HT-29 (cell line): ENCODE measurements around the gene KCTD11. TPM values are rescaled to one million over a fixed set of nuclear protein-coding genes. Genes with fewer than 3 reads are reported as not detected.

ENCODE experiments used
- DNase-seq: peaks from one replicate; pipeline ENCODE4 v3.0.0-alpha.2; 2015; ENCODE audit warnings: low spot score
- small RNA-seq: library from RNA; depleted of rRNA; stranded (forward); fragments of <200 nt; gene quantifications from one replicate; pipeline ENCODE3, GENCODE V24; 2014
- total RNA-seq: library from RNA; depleted of rRNA; stranded (reverse); fragments of >200 nt; shearing (Covaris generic); gene quantifications from 2 replicates; pipeline ENCODE4 v1.2.3, GENCODE V29; 2014; rRNA removed

The KCTD11 gene
- total RNA-seq, 1 experiment from 2014 or later, result 5.0 TPM

DNA sequence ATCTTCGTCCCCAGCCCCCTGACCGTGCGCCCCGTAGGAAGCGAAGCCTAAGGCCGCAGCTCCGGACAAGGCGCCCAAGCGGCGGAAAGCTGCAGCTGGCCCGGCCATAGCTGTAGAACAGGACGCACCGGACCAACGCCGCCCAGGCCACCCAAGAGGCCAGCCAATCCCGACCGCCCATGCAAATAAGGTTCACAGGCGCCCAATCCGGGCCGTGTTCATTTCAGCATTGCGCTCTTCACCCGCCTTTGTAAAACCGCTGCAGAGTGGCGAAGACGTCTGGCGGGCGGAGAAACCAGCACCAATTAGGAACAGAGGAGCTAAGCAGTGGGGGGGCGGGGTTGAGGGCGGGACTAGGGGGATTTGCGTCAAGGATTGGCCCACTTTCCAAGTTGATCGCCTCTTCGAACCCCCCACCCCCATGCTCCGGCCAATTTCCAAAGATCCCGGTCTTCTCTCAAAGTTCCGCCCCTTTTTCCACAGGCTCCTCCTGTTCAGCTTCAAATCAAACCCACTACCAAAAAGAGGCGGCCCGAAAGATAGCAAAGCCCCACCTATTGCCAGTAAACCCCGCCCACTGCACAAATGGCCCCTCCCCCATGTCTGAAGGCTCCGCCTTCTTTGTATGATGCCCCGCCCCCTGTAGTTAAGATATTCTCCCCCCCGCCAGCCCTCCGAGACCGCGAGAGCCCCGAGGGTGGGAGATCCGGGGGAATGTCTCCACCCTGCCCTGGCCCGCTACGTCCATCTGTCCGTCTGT, 52.2 kb downstream of the KCTD11 start, which contains the start of gene TMEM256:
Gene TMEM256, minus strand, starts transcription at position 121 of the 760 bp plus-strand sequence. Its CDS starts 13 bp downstream, at position 108.
- peak; percentile 95 for DNase-seq

Small RNA genes within 50 kb of the gene (small RNA-seq; reads per million reads assigned to genes)
- gene AC026954.2, result not detected

Other genes with a start within 250 kb of the KCTD11 start
- not detected in 2 replicates for gene ASGR2, start 237.3 kb upstream of the KCTD11 start, total RNA-seq
- gene ASGR1, start 172.8 kb upstream of the KCTD11 start, total RNA-seq, result 0.52 TPM in 1 of 2 replicates, not detected in the other
- gene DLG4, start 132.3 kb upstream of the KCTD11 start, total RNA-seq, result 0.26 and 1.6 TPM in 2 replicates
- 469 and 546 TPM in 2 replicates for gene ACADVL, start 132.2 kb upstream of the KCTD11 start, total RNA-seq
- 42.6 and 48.6 TPM in 2 replicates for gene DVL2, start 117.6 kb upstream of the KCTD11 start, total RNA-seq
- gene PHF23, start 112.7 kb upstream of the KCTD11 start, total RNA-seq, result 29.3 and 31.7 TPM in 2 replicates
- gene GABARAP, start 109.7 kb upstream of the KCTD11 start, total RNA-seq, result 72.3 and 84.0 TPM in 2 replicates
- 32.8 and 51.4 TPM in 2 replicates for gene CTDNEP1, start 100.4 kb upstream of the KCTD11 start, total RNA-seq
- 46.5 and 46.7 TPM in 2 replicates for gene ELP5, start 99.9 kb upstream of the KCTD11 start, total RNA-seq
- 383 and 429 TPM in 2 replicates for gene CLDN7, start 89.7 kb upstream of the KCTD11 start, total RNA-seq
- gene SLC2A4, start 70.4 kb upstream of the KCTD11 start, total RNA-seq, result 0.26 and 0.38 TPM in 2 replicates
- 16.3 and 19.4 TPM in 2 replicates for gene YBX2, start 57.5 kb upstream of the KCTD11 start, total RNA-seq
- 915 and 962 TPM in 2 replicates for gene EIF5A, start 44.5 kb upstream of the KCTD11 start, total RNA-seq
- 45.7 and 49.0 TPM in 2 replicates for gene GPS2, start 36.8 kb upstream of the KCTD11 start, total RNA-seq
- 18.0 and 21.1 TPM in 2 replicates for gene NEURL4, start 22.8 kb upstream of the KCTD11 start, total RNA-seq
- gene ACAP1, start 15.6 kb upstream of the KCTD11 start, total RNA-seq, result 0.08 TPM in 1 of 2 replicates, not detected in the other
- gene TMEM95, start 3.0 kb downstream of the KCTD11 start, total RNA-seq, result not detected in 2 replicates
- gene TNK1, start 28.9 kb downstream of the KCTD11 start, total RNA-seq, result 4.8 and 9.4 TPM in 2 replicates
- gene PLSCR3, start 42.4 kb downstream of the KCTD11 start, total RNA-seq, result 28.5 and 32.4 TPM in 2 replicates
- 84.6 and 111 TPM in 2 replicates for gene TMEM256, start 51.9 kb downstream of the KCTD11 start, total RNA-seq
- gene NLGN2, start 55.7 kb downstream of the KCTD11 start, total RNA-seq, result 2.2 and 2.7 TPM in 2 replicates
- not detected in 2 replicates for gene SPEM1, start 68.2 kb downstream of the KCTD11 start, total RNA-seq
- not detected in 2 replicates for gene SPEM2, start 73.5 kb downstream of the KCTD11 start, total RNA-seq
- not detected in 2 replicates for gene SPEM3, start 76.7 kb downstream of the KCTD11 start, total RNA-seq
- 11.7 and 19.4 TPM in 2 replicates for gene TMEM102, start 83.3 kb downstream of the KCTD11 start, total RNA-seq
- 0.46 and 0.52 TPM in 2 replicates for gene FGF11, start 87.3 kb downstream of the KCTD11 start, total RNA-seq
- gene CHRNB1, start 92.9 kb downstream of the KCTD11 start, total RNA-seq, result 0.83 and 1.6 TPM in 2 replicates
- 8.4 and 10.0 TPM in 2 replicates for gene ZBTB4, start 127.5 kb downstream of the KCTD11 start, total RNA-seq
- gene SLC35G6, start 129.3 kb downstream of the KCTD11 start, total RNA-seq, result 0.28 TPM in 1 of 2 replicates, not detected in the other
- 26.0 and 58.6 TPM in 2 replicates for gene POLR2A, start 132.2 kb downstream of the KCTD11 start, total RNA-seq
- not detected in 2 replicates for gene TNFSF12, start 196.9 kb downstream of the KCTD11 start, total RNA-seq
- gene TNFSF13, start 206.6 kb downstream of the KCTD11 start, total RNA-seq, result 15.6 and 19.1 TPM in 2 replicates
- gene SENP3, start 209.8 kb downstream of the KCTD11 start, total RNA-seq, result 73.2 and 74.3 TPM in 2 replicates
- 4.0 and 6.6 TPM in 2 replicates for gene CD68, start 227.5 kb downstream of the KCTD11 start, total RNA-seq
- gene MPDU1, start 231.7 kb downstream of the KCTD11 start, total RNA-seq, result 79.8 and 81.4 TPM in 2 replicates
- gene SOX15, start 237.9 kb downstream of the KCTD11 start, total RNA-seq, result 0.70 TPM in 1 of 2 replicates, not detected in the other